Activated CD4-positive, alpha-beta T cell treated with anti-CD3 and anti-CD28 coated beads, Interleukin-2, amount 50 U/mL, for 1 hour (primary cell): ENCODE results near the gene NR2E3.

ENCODE experiments used
- DNase-seq: peaks from one replicate; pipeline ENCODE4 v3.0.0-alpha.2; 2020

Gene NR2E3

GRCh38 chr15:71792521-71792920 lies 17.8 kb upstream of the NR2E3 start:
- no peak for DNase-seq

GRCh38 chr15:71798641-71799040 lies 11.7 kb upstream of the NR2E3 start:
- DNase-seq, result no peak

DNA sequence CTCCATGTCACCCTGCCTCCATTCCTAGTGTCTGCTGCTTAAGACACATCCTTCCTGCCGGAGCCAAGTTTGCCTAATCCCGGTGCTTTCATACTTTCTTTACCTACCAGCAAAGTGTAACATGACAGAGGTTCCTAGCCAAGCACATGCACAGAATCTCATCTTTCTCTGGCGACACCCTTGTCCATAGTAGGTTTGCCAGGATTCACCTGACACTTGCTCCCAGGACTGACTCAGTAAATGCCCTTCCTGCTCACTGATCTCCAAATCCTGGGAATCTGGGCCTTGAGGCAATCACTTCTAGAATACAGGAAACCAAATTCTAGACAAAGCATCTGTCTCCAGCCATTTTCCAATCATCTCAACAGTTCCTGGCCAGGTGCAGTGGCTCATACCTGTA lies 10.2 kb upstream of the NR2E3 start:
- DNase-seq, result no peak

GRCh38 chr15:71800835-71801745 lies 9.3 kb upstream of the NR2E3 start:
- no peak for DNase-seq

DNA sequence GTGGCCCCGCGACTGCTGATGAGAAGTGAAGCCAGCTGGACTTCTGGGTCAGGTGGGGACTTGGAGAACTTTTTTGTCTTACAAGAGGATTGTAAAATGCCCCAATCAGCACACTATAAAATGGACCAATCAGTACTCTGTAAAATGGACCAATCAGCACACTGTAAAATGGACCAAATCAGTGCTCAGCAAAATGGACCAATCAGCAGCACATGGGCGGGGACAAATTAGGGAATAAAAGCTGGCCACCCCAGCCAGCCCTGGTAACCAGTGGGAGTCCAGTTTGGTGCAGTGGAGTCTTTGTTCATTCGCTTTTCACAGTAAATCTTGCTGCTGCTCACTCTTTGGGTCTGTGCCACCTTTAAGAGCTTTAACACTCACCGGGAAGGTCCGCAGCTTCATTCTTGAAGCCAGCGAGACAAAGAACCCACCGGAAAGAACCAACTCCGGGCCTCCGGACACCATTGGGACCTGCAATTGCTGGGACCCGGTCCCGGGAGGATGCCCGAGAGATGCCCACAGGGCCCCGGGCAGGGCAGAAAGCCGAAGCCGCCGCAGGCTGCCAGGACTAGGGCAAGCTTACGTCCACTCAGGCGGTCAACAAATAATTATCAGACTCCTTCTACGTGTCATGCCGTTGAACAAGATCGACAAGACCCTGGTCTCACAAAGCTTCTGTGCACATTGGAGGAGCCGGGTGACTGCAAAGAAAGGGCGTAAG lies 8.3 kb upstream of the NR2E3 start:
- no peak for DNase-seq

- DNase-seq, result peak; percentile 7
These were observed 7.6 kb upstream of the NR2E3 start for GRCh38 chr15:71802770-71803169.

- DNase-seq, result no peak
These were observed 6.1 kb upstream of the NR2E3 start for GRCh38 chr15:71804226-71804625.

DNA sequence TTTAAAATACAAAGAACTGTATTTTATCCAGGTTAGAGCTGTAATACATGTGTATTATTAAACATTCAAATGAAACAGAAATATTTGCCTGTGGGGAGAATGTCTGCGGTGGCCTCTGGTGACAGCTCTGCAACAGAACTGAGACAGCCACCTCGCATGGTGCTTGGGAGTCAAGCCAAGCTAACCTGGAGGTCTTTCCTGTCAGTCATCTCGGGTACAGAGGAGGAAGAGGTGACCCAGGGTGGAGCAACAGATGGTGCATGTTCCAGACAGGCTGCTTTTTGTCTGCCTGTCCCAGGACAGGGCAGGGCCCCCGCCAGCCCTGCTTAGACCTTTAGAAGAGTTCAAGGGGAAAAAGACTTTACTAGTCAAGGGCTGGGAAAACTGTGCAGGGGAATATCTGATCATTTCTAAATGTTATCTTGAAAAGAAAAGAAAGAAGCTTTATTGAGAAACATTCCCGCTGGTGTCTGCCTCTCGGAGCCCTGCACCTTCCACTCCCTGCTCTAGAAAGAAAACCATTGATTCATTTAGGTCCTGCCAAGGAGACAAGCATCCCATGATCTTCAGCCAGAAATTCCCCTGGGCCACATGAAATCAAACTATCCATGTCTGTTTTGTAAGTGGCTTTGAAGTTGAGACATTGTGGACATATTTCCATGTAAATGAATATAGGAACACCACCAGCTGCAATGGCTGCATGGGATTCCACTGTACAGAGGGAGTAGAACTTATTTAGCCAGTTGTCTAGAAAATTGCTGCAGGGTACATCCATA lies 5.5 kb upstream of the NR2E3 start:
- DNase-seq, result no peak

DNA sequence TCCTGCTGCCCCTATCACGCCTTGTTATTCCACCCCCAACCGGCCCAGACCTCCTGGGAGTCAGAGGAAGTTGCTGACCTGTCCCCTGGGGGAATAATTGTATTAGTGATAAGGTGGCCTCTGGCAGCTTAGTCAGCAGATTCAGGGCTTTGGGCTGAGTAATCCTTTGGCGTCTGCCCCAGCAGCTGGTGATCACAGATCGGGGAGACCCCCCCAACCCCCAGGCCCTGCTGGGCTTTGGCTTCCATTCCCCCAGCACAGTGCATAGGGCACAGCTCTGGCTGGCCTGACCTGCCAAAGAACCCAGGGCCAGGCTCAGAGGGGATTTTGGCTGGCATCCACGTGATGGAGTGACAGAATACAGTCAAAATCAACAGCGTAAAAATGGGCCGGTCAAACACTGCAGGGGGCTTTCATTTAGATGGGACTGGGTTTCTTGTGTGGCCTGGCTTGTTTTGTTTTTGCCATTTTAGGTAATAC lies 3.9 kb upstream of the NR2E3 start:
- DNase-seq, result no peak

- no peak for DNase-seq
These were observed 3.2 kb upstream of the NR2E3 start for GRCh38 chr15:71807125-71807629.

GRCh38 chr15:71807691-71808091 lies 2.7 kb upstream of the NR2E3 start:
- DNase-seq, result no peak

DNA sequence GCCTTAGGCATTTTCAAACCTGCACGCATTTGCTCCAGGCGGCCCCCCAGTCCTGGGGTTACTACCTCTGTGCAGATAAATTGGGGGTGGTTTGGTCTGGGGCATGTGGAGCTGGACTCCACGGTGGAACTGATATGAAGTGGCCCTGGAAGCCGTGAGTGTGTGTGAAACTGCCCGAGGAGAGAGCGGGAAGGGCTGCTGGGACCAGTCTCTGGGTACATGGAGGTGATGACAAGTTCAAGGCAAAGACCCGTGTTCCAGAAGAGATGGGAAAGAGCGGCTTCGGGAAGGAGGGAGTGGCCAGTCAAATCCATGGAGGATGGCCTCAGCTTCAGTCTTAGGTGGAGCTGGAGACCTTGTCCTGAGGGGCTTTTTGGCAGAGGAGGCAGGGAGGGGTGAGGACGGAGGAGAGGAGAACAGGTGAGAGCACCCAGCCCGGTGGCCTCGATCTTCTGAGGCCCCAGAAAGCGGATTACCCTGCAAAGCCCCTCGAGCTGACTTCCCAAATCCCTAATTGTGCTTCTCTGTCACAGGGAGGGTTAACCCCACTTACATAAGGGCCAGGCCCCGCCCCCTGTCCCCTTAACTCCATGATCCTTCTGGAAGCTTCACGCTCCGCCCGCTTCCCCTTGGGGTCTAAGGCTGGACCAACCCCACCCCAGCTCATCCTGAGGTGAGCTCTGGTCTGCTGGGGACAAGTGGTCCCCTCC lies 1.9 kb upstream of the NR2E3 start:
- no peak for DNase-seq

- DNase-seq, result no peak
These were observed 1.0 kb upstream of the NR2E3 start for GRCh38 chr15:71809346-71809745.

DNA sequence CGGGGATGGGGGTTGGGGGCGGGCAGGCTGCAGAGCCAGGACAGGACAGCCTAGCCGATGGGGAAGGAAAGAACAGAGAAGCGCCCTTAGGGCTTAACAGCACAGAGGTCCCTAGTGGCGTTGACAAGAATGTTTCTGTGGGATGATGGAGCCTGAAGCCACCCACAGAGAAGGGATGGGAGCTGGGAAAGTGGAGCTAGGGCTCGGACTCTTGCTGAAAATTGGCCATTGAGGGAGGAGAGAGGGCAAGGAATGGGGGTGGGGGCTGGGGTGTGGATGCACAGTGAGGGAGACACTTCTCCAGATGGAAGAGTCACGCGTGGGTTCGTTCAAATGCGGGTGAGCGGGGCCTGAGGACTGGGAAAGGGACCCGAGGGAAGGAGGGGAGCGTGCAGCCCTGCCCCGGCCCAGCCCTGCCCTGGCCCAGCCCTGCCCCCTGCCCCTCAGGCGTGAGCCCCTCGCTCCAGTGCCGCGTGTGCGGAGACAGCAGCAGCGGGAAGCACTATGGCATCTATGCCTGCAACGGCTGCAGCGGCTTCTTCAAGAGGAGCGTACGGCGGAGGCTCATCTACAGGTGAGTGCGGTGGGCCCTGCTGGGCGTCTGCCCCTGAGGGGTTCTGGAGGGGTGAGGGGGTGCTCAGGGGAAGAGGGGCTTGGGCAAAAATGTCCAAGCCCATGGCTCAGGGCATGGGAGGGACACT lies 832 bp downstream of the NR2E3 start:
- no peak for DNase-seq

DNA sequence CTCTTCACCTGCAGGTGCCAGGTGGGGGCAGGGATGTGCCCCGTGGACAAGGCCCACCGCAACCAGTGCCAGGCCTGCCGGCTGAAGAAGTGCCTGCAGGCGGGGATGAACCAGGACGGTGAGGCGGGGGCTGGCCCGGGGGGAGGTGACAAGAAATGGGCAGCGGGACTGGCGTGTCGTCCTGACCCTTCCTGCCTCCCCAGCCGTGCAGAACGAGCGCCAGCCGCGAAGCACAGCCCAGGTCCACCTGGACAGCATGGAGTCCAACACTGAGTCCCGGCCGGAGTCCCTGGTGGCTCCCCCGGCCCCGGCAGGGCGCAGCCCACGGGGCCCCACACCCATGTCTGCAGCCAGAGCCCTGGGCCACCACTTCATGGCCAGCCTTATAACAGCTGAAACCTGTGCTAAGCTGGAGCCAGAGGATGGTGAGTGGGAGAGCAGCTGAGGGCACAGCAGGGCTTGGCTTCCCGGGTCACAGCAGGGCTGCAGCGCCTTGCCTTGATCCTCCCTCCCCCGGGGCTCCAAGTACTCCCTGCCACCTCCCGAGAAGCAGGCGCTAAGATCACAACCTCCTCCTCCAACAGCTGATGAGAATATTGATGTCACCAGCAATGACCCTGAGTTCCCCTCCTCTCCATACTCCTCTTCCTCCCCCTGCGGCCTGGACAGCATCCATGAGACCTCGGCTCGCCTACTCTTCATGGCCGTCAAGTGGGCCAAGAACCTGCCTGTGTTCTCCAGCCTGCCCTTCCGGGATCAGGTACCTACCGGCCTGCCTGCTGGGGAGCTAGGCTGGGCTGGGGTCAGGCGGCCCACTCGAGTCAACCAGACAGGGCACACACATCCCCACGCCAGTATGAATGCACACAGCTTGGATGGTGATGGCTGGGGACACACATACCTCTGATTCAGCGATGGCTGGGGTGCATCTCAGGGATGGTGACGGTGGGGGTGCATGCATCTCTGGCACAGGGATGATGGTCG lies 1.7 kb downstream of the NR2E3 start:
- DNase-seq, result no peak

DNA sequence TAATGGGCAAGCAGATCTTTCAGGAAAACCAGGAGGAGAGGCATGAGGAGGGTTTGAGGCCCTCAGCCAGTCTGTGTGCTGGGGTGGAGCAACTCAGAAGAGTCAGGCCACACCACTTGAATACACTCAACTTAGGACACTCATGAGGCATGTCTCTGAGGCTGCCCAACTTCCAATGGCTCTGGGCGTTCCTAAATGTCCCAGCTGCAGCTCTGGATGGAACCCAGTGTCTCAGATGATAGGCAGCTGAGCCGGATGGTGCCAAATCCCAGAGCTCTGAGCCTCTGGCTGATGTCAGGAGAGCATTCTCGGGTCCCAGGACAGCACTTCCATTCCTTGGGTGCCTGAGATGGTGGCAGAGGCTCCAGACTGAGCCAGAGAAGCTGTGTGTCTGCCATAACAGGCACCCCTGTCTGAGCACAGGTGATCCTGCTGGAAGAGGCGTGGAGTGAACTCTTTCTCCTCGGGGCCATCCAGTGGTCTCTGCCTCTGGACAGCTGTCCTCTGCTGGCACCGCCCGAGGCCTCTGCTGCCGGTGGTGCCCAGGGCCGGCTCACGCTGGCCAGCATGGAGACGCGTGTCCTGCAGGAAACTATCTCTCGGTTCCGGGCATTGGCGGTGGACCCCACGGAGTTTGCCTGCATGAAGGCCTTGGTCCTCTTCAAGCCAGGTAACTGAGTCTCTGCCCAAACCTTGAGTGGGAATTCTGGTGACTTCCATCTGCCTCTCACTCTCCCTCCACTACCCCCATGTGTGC lies 2.8 kb downstream of the NR2E3 start:
- no peak for DNase-seq

DNA sequence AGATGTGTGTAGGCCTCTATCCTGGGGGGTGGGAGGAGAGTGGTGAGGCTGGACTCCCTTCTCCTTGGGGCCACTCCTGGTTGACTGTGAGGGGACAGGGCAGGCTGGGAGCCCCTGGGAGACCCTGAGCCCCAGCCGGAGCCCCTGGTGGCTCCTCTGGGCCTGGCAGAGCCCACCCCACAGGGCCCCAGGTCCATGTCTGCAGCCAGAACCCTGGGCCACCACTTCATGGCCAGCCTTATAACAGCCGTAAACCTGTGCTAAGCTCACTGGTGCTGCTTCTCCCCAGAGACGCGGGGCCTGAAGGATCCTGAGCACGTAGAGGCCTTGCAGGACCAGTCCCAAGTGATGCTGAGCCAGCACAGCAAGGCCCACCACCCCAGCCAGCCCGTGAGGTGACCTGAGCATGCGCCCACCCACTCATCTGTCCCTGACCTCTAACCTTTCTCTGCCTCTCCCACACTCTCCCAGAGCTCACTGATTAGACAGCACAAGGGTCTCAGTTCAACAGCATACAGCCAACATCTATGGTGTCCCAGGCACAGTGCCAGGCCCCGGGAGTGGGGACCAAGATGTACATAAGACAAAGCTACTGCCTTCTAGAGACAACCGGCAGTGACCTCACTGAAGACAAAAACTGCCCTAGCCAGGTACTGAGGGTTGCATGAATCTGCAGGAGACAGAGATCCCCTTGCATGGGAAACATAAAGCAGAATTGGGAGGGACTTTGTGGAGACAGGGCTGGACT lies 3.5 kb downstream of the NR2E3 start:
- no peak for DNase-seq

- no peak for DNase-seq
These were observed 4.9 kb downstream of the NR2E3 start for GRCh38 chr15:71815301-71815700.

- DNase-seq, result no peak
These were observed 7.0 kb downstream of the NR2E3 start for GRCh38 chr15:71817351-71817750.
